Uterus (tissue), 4 donors: Measurements from ENCODE around the gene LSM4. TPM values are rescaled to one million over a fixed set of nuclear protein-coding genes. Genes with fewer than 3 reads are reported as not detected.

Source experiments
- DNase-seq, 2 donors: peaks; one replicate each; pipeline ENCODE4 v3.0.0-alpha.2; 2019 to 2020
- H3K27ac ChIP-seq, 2 donors: fragments of 200-600 bp; sonication (generic); 1 replicate in 1 of 2; 2 replicates in 1 of 2; pipeline ENCODE4 v1.5.1; 2016 to 2018
- H3K27me3 ChIP-seq, 2 donors: fragments of 200-600 bp; sonication (generic); one replicate each; pipeline ENCODE4 v1.5.1; 2018 to 2019; ENCODE audit warnings: control low read depth in 1 of 2
- H3K36me3 ChIP-seq, 2 donors: fragments of 200-600 bp; sonication (generic); one replicate each; pipeline ENCODE4 v1.5.1; 2019; ENCODE audit warnings: control low read depth in 1 of 2
- H3K4me1 ChIP-seq, 2 donors: fragments of 200-600 bp; sonication (generic); one replicate each; pipeline ENCODE4 v1.5.1; 2018 to 2019; ENCODE audit warnings: control low read depth in 1 of 2
- H3K4me3 ChIP-seq, 2 donors: fragments of 200-600 bp; sonication (generic); 1 replicate in 1 of 2; 2 replicates in 1 of 2; pipeline ENCODE4 v1.5.1; 2018 to 2019; ENCODE audit warnings: mild to moderate bottlenecking in 1 of 2
- H3K9me3 ChIP-seq, 2 donors: fragments of 200-600 bp; sonication (generic); one replicate each; pipeline ENCODE4 v1.5.1; 2019; ENCODE audit warnings: control low read depth in 1 of 2
- CTCF ChIP-seq, 4 experiments: fragments of 200-600 bp in 2 of 4; fragments of 450-650 bp in 2 of 4; sonication (generic) in 2 of 4; IDR thresholded peaks; one replicate each; pipeline ENCODE4 v1.5.1; 2016 to 2019; ENCODE audit warnings: antibody characterized with exemption in 4 of 4, mild to moderate bottlenecking in 2 of 4, moderate library complexity in 1 of 4
- POLR2A ChIP-seq, 2 donors: fragments of 450-650 bp; IDR thresholded peaks; one replicate each; pipeline ENCODE4 v1.6.1; 2016; ENCODE audit warnings: antibody characterized with exemption in 2 of 2, mild to moderate bottlenecking in 1 of 2, moderate library complexity in 1 of 2
- intact Hi-C: fragments of 100-400 bp; cut with DNase I; formaldehyde crosslinking; loops from one replicate; pipeline ENCODE4 v1.15.1; 2023; ENCODE audit warnings: low total_unique reads
- total RNA-seq, 4 donors: library from RNA; depleted of rRNA in 3 of 4; stranded (reverse); fragments of >200 nt in 3 of 4; gene quantifications; one replicate each; pipeline versions ENCODE4 v1.1.0 to v1.2.4, GENCODE V29; 2014 to 2023
- donor health status: DM: yes; HTN: yes; CAD: no.

The LSM4 gene
- total RNA-seq, 4 donors from 2014 or later: 8.8 to 120 (median 64.2) TPM

- Histone ChIP-seq H3K27me3 (no peaks in the 10 kb centered on the region), H3K36me3 (no peaks in the 10 kb centered on the region), H3K4me1 (peaks cover 0 to 10% of the 10 kb centered on the region in 2 donors), H3K27ac (peak within 1 kb of the TSS; percentile 95 to 100), H3K4me3 (peak within 1 kb of the TSS; percentile 73 to 78), H3K9me3 (no peaks in the 10 kb centered on the region)
- peak; percentile 98 for DNase-seq
- intact Hi-C loops: no loop called here
- TF ChIP-seq POLR2A (IDR thresholded peaks at IDR 0.05) (peak; percentile 100), CTCF (IDR thresholded peaks at IDR 0.05) (peak in 2 of 4 experiments; percentile 10 to 39)
Measured at GRCh38 chr19:18281082-18282020, 41.5 kb downstream of the LSM4 start, which contains the start of gene JUND. JUND (minus strand) TSS chr19:18281622; CDS start chr19:18281484, 138 bp downstream.

GRCh38 chr19:18280247-18281081, 42.4 kb downstream of the LSM4 start:
- H3K36me3 ChIP-seq: no peaks in the 10 kb centered on the region
- peaks cover 5 to 13% of the 10 kb centered on the region in 2 donors for H3K4me1 ChIP-seq
- peak; percentile 76 to 81 for DNase-seq
- H3K4me3 ChIP-seq: peak overlapping the region; percentile 65 to 78
- intact Hi-C loops: no loop called here
- peak overlapping the region; percentile 95 to 100 for H3K27ac ChIP-seq
- H3K27me3 ChIP-seq: no peaks in the 10 kb centered on the region
- H3K9me3 ChIP-seq: no peaks in the 10 kb centered on the region
- TF ChIP-seq CTCF (IDR thresholded peaks at IDR 0.05) (no peak), POLR2A (IDR thresholded peaks at IDR 0.05) (peak; percentile 93 to 95)

GRCh38 chr19:18279516-18280246, 43.2 kb downstream of the LSM4 start:
- TF ChIP-seq POLR2A (IDR thresholded peaks at IDR 0.05): peak; percentile 95 to 99
- peak; percentile 92 to 99 (median 96) for TF ChIP-seq CTCF (IDR thresholded peaks at IDR 0.05)
- intact Hi-C loops: loop anchor here (5.0 kb wide), 1 partner anchor 43 kb away; the partner anchor contains the start of gene LSM4
- DNase-seq: peak; percentile 94
- peaks cover 10 to 19% of the 10 kb centered on the region in 2 donors for H3K4me1 ChIP-seq
- peak overlapping the region; percentile 95 to 100 for H3K27ac ChIP-seq
- H3K9me3 ChIP-seq: no peaks in the 10 kb centered on the region
- peak overlapping the region; percentile 65 to 78 for H3K4me3 ChIP-seq
- H3K27me3 ChIP-seq: no peaks in the 10 kb centered on the region
- H3K36me3 ChIP-seq: no peaks in the 10 kb centered on the region

- H3K36me3 ChIP-seq: no peaks in the 10 kb centered on the region
- TF ChIP-seq POLR2A (IDR thresholded peaks at IDR 0.05): no peak
- TF ChIP-seq CTCF (IDR thresholded peaks at IDR 0.05): no peak
- H3K9me3 ChIP-seq: no peaks in the 10 kb centered on the region
- H3K4me3 ChIP-seq: peak overlapping the region; percentile 65 to 78
- DNase-seq: no peak
- H3K27me3 ChIP-seq: no peaks in the 10 kb centered on the region
- intact Hi-C loops: loop anchor here (5.0 kb wide), 1 partner anchor 43 kb away; the partner anchor contains the start of gene LSM4
- peak overlapping the region; percentile 95 to 100 for H3K27ac ChIP-seq
- peaks cover 14 to 23% of the 10 kb centered on the region in 2 donors for H3K4me1 ChIP-seq
Measured at GRCh38 chr19:18279266-18279515, 43.7 kb downstream of the LSM4 start.
